GM12891 (cell line): Measurements from ENCODE around the gene HINFP.
"Not testable (repeated sequence)": the region's sequence is repeated elsewhere in the genome, so short reads cannot be mapped to it uniquely, and the experiment has no call there.

Source experiments
- PAX5 ChIP-seq: IDR thresholded peaks from 2 replicates; pipeline ENCODE4 v1.6.1; 2011; ENCODE audit warnings: low read length, moderate library complexity, mild to moderate bottlenecking; ENCODE audit not compliant: insufficient read depth, severe bottlenecking
- POLR2A ChIP-seq: IDR thresholded peaks from 2 replicates; pipeline ENCODE4 v1.6.1; 2011; ENCODE audit warnings: low read depth, low read length, control low read depth
- POLR2AphosphoS5 ChIP-seq: IDR thresholded peaks from 2 replicates; pipeline ENCODE4 v1.6.1; 2011; ENCODE audit warnings: low read depth, low read length, control low read depth
- POU2F2 ChIP-seq: IDR thresholded peaks from 2 replicates; pipeline ENCODE4 v1.6.1; 2011; ENCODE audit warnings: low read depth, mild to moderate bottlenecking, control low read depth, low read length, moderate library complexity
- TAF1 ChIP-seq: IDR thresholded peaks from 2 replicates; pipeline ENCODE4 v1.6.1; 2011; ENCODE audit warnings: low read depth, low read length, control low read depth

DNA sequence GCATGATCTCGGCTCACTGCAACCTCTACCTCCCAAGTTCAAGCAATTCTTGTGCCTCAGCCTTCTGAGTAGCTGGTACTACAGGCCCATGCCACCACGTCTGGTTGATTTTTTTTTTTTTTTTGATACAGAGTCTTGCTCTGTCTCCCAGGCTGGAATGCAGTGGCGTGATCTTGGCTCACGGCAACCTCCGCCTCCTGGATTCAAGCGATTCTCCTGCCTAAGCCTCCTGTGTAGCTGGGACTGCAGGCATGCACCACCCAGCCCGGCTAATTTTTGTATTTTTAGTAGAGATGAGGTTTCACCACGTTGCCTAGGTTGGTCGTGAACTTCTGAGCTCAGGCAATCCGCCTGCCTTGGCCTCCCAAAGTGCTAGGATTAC lies 45.7 kb downstream of the HINFP start:
- not testable (repeated sequence) for TF ChIP-seq POLR2AphosphoS5, POLR2A, POU2F2, TAF1, PAX5
